ENCODE results near the gene TMEM270.

The TMEM270 gene

DNA sequence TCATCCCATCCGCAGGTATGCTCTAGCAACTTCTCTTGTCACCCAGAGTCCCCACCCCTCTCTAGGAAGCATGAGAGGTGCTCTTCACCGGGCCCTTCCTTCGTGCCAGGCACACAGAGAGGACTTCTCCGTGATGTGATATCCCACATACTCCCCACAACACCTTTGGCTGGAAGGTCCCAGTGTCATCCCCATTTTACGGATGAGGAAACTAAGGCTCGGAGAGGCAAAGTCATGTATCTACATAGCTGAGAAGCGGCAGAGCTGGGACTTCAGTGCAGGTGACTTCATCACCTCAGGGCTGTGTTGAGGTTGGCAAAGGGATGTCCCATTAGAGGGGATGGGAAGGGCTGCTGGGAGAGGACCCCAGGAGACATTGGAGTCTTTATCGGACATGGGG lies 15.4 kb downstream of the TMEM270 start:
- Histone ChIP-seq H3K27ac (ENCODE audit: low read depth, low read length) (no peak overlapping the region), H3K27me3 (ENCODE audit: control insufficient read depth, low read length) (no peaks in the 10 kb centered on the region), H3K9me2 (replicated peaks; ENCODE audit: control insufficient read depth, low read length) (no peaks in the 10 kb centered on the region), H3K4me2 (ENCODE audit: low read length) (no peak overlapping the region), H4K20me1 (ENCODE audit: control insufficient read depth, insufficient read depth, low read depth, low read length) (no peaks in the 10 kb centered on the region), H3K4me3 (ENCODE audit: low read length) (no peak overlapping the region), H3K36me3 (ENCODE audit: control insufficient read depth, low read length) (no peaks in the 10 kb centered on the region), H3K79me2 (ENCODE audit: control insufficient read depth, low read length) (no peaks in the 10 kb centered on the region), H3F3A (ENCODE audit: control insufficient read depth, insufficient read depth) (no peaks in the 10 kb centered on the region), H3K4me1 (ENCODE audit: control insufficient read depth, low read length) (no peaks in the 10 kb centered on the region), H3K9me3 (ENCODE audit: control insufficient read depth, insufficient read depth, low read length) (no peaks in the 10 kb centered on the region)
- TF ChIP-seq, protein P1, sequence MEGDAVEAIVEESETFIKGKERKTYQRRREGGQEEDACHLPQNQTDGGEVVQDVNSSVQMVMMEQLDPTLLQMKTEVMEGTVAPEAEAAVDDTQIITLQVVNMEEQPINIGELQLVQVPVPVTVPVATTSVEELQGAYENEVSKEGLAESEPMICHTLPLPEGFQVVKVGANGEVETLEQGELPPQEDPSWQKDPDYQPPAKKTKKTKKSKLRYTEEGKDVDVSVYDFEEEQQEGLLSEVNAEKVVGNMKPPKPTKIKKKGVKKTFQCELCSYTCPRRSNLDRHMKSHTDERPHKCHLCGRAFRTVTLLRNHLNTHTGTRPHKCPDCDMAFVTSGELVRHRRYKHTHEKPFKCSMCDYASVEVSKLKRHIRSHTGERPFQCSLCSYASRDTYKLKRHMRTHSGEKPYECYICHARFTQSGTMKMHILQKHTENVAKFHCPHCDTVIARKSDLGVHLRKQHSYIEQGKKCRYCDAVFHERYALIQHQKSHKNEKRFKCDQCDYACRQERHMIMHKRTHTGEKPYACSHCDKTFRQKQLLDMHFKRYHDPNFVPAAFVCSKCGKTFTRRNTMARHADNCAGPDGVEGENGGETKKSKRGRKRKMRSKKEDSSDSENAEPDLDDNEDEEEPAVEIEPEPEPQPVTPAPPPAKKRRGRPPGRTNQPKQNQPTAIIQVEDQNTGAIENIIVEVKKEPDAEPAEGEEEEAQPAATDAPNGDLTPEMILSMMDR (IDR thresholded peaks at IDR 0.05; ENCODE audit: low read depth, low read length, poor library complexity, severe bottlenecking), result no peak
- no peak for TF ChIP-seq EZH2phosphoT487 (IDR thresholded peaks at IDR 0.05; ENCODE audit: borderline replicate concordance, low read length)

DNA sequence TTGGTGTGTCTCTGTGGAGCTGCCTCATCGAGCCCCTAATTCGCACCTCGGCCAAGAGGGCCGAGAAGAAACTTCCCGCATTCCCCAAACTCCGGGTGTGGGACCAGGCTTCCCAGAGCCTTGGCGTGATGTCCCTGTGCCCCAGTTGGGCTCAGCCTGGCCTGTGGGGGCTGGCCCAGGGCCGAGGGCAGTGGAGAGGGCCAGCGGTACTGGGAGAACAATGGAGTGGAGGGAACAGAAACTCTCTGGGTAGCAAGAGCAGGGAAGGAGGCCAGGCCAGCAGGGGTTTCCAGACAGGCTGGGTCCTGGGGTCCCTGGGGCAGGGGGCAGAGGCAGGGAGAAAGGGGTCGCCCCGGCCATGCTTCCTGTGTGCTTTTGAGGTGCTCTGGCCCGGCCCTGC lies 16.0 kb downstream of the TMEM270 start:
- no peak overlapping the region for H3K27ac ChIP-seq (ENCODE audit: low read depth, low read length)
- no peaks in the 10 kb centered on the region for H4K20me1 ChIP-seq (ENCODE audit: control insufficient read depth, insufficient read depth, low read depth, low read length)
- H3F3A ChIP-seq (ENCODE audit: control insufficient read depth, insufficient read depth), result no peaks in the 10 kb centered on the region
- H3K4me3 ChIP-seq (ENCODE audit: low read length), result no peak overlapping the region
- no peaks in the 10 kb centered on the region for H3K79me2 ChIP-seq (ENCODE audit: control insufficient read depth, low read length)
- no peaks in the 10 kb centered on the region for H3K9me3 ChIP-seq (ENCODE audit: control insufficient read depth, insufficient read depth, low read length)
- no peaks in the 10 kb centered on the region for H3K36me3 ChIP-seq (ENCODE audit: control insufficient read depth, low read length)
- no peaks in the 10 kb centered on the region for H3K9me2 ChIP-seq (replicated peaks; ENCODE audit: control insufficient read depth, low read length)
- TF ChIP-seq, protein P1 (IDR thresholded peaks at IDR 0.05; ENCODE audit: low read depth, low read length, poor library complexity, severe bottlenecking), result no peak
- no peak for TF ChIP-seq EZH2phosphoT487 (IDR thresholded peaks at IDR 0.05; ENCODE audit: borderline replicate concordance, low read length)
- H3K27me3 ChIP-seq (ENCODE audit: control insufficient read depth, low read length), result no peaks in the 10 kb centered on the region
- no peaks in the 10 kb centered on the region for H3K4me1 ChIP-seq (ENCODE audit: control insufficient read depth, low read length)
- H3K4me2 ChIP-seq (ENCODE audit: low read length), result no peak overlapping the region

DNA sequence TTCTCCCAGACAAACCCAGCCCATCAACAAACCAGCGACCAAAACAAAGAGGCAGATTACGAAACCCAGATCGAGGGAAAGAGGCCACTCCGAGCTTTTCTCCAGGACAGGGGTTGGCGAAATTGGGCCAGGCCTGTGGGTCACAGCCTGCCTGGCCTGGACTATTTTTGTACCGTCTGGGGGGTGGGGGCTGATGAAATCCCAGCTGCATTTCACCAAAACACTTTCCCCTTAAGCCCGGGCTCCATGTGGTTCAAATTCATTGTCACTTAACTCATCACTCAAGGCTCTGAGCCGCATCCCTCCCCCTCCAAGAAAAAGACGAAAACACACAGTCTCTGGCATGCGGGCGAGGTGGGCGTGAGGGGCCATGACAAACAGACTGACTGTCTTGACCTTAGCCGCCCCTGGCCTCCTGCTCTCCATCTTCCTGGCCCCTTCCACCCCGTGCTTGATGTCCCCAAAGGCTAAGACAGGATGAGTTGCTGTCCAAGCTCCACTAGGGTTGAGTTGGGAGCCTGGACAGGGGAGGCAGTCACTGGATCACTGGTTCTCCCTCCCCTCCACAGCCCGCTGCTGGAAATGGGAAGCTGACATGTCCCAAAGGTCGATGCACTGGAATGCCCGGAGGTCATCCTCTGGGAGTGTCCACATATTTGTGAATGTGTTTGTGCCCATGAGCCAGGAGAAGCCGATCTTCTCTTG lies 19.2 kb downstream of the TMEM270 start:
- Histone ChIP-seq H3K9me2 (replicated peaks; ENCODE audit: control insufficient read depth, low read length) (no peaks in the 10 kb centered on the region), H3K27ac (ENCODE audit: low read depth, low read length) (no peak overlapping the region)

More for the DNA sequence above, 19.2 kb downstream of the TMEM270 start:
- Histone ChIP-seq H3K4me3 (ENCODE audit: low read length) (no peak overlapping the region), H3K79me2 (ENCODE audit: control insufficient read depth, low read length) (no peaks in the 10 kb centered on the region), H3K27me3 (ENCODE audit: control insufficient read depth, low read length) (peaks cover 7% of the 10 kb centered on the region; the same call in 1 of the 2 replicates), H3K36me3 (ENCODE audit: control insufficient read depth, low read length) (no peaks in the 10 kb centered on the region), H3F3A (ENCODE audit: control insufficient read depth, insufficient read depth) (no peaks in the 10 kb centered on the region), H3K4me1 (ENCODE audit: control insufficient read depth, low read length) (no peaks in the 10 kb centered on the region), H4K20me1 (ENCODE audit: control insufficient read depth, insufficient read depth, low read depth, low read length) (no peaks in the 10 kb centered on the region), H3K4me2 (ENCODE audit: low read length) (no peak overlapping the region), H3K9me3 (ENCODE audit: control insufficient read depth, insufficient read depth, low read length) (no peaks in the 10 kb centered on the region)
- no peak for TF ChIP-seq EZH2phosphoT487 (IDR thresholded peaks at IDR 0.05; ENCODE audit: borderline replicate concordance, low read length)
- TF ChIP-seq, protein P1 (IDR thresholded peaks at IDR 0.05; ENCODE audit: low read depth, low read length, poor library complexity, severe bottlenecking), result no peak

All from DOHH2 (cell line).